Muscle layer of duodenum (tissue), 2 donors: Measurements from ENCODE around the gene ECM2.

Experiments
- H3K27ac ChIP-seq: one replicate; pipeline ENCODE4 v1.7.0; 2013; ENCODE audit warnings: mild to moderate bottlenecking, low read length
- H3K27me3 ChIP-seq: one replicate; pipeline ENCODE4 v1.7.0; 2013; ENCODE audit warnings: low read depth, mild to moderate bottlenecking, control low read depth, low read length
- H3K36me3 ChIP-seq, 2 donors: one replicate each; pipeline ENCODE4 v1.7.0; 2013; ENCODE audit warnings: low read length in 2 of 2, control low read depth in 1 of 2, mild to moderate bottlenecking in 1 of 2; ENCODE audit not compliant: insufficient read depth in 2 of 2, control insufficient read depth in 1 of 2
- H3K4me1 ChIP-seq, 2 donors: one replicate each; pipeline ENCODE4 v1.7.0; 2013; ENCODE audit warnings: low read length in 2 of 2, mild to moderate bottlenecking in 2 of 2, control low read depth in 1 of 2, moderate library complexity in 1 of 2; ENCODE audit not compliant: insufficient read depth in 2 of 2, control insufficient read depth in 1 of 2
- H3K4me3 ChIP-seq, 2 donors: one replicate each; pipeline ENCODE4 v1.7.0; 2013; ENCODE audit warnings: low read length in 2 of 2, low read depth in 1 of 2, mild to moderate bottlenecking in 1 of 2
- H3K9me3 ChIP-seq, 2 donors: one replicate each; pipeline ENCODE4 v1.7.0; 2013; ENCODE audit warnings: low read length in 2 of 2, control low read depth in 1 of 2, mild to moderate bottlenecking in 1 of 2; ENCODE audit not compliant: control insufficient read depth in 1 of 2
- donor health status: healthy.

The ECM2 gene

GRCh38 chr9:92480986-92481633 is 54.7 kb downstream of the ECM2 start:
- Histone ChIP-seq H3K36me3 (no peaks in the 10 kb centered on the region), H3K27ac (peak overlapping the region; percentile 91), H3K27me3 (no peaks in the 10 kb centered on the region), H3K9me3 (no peaks in the 10 kb centered on the region), H3K4me1 (peaks cover 9 to 35% of the 10 kb centered on the region in 2 donors), H3K4me3 (peak overlapping the region; percentile 20 to 38)

GRCh38 chr9:92480291-92480771 is 55.5 kb downstream of the ECM2 start:
- no peaks in the 10 kb centered on the region for H3K27me3 ChIP-seq
- peak overlapping the region; percentile 91 for H3K27ac ChIP-seq
- H3K9me3 ChIP-seq, result no peaks in the 10 kb centered on the region
- no peaks in the 10 kb centered on the region for H3K36me3 ChIP-seq
- peak overlapping the region; percentile 20 to 38 for H3K4me3 ChIP-seq
- H3K4me1 ChIP-seq, result peaks cover 9 to 35% of the 10 kb centered on the region in 2 donors

DNA sequence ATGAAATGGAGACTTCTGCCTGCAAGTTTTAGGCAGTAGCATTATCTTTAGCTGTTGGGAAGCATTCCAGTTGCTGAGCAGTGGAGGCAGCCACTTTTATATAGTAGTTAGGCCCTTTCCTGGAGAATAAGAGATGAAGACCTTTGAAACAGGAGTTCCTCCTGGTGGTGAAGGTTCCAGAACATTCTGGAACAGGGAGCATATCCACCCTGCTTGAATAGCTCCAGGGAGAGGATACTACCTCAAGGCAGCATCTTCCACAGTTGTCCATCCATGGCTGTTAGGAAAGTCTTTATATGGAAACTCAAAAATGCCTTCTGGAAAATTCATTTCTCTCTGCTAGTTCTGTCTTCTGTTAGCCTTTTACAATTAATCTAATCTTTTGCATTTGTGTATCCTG is 56.4 kb downstream of the ECM2 start:
- Histone ChIP-seq H3K27ac (peak overlapping the region; percentile 91), H3K4me1 (peaks cover 9 to 29% of the 10 kb centered on the region in 2 donors), H3K9me3 (no peaks in the 10 kb centered on the region), H3K4me3 (peak overlapping the region in 1 of 2 donors; percentile 20), H3K36me3 (no peaks in the 10 kb centered on the region), H3K27me3 (no peaks in the 10 kb centered on the region)

DNA sequence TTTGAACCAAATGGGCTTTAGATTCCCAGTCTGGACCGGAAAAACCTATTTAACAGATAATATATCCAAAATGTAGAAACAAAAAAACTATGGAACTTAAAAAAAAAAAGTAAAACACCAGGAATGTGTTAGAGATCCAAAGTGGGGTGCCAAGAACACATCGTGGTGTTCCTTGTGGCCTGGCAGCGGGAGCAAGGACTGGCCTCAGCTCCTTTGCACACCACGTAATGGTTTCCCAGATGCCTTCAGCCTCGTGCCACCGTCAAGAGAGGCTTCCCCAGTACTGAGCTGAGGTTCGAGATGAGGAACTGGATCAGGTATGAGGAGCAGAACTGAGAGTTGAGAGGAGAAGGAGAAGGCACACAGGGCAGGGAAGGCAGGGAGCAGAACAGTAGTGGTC is 57.0 kb downstream of the ECM2 start:
- Histone ChIP-seq H3K4me3 (no peak overlapping the region), H3K36me3 (peaks cover 0 to 1% of the 10 kb centered on the region in 2 donors), H3K27me3 (no peaks in the 10 kb centered on the region), H3K27ac (no peak overlapping the region), H3K4me1 (peaks cover 6 to 23% of the 10 kb centered on the region in 2 donors), H3K9me3 (no peaks in the 10 kb centered on the region)

GRCh38 chr9:92476962-92477361 is 58.8 kb downstream of the ECM2 start:
- peaks cover 6 to 14% of the 10 kb centered on the region in 2 donors for H3K4me1 ChIP-seq
- no peak overlapping the region for H3K27ac ChIP-seq
- no peaks in the 10 kb centered on the region for H3K27me3 ChIP-seq
- no peaks in the 10 kb centered on the region for H3K9me3 ChIP-seq
- H3K4me3 ChIP-seq, result no peak overlapping the region
- peaks cover 0 to 6% of the 10 kb centered on the region in 2 donors for H3K36me3 ChIP-seq

DNA sequence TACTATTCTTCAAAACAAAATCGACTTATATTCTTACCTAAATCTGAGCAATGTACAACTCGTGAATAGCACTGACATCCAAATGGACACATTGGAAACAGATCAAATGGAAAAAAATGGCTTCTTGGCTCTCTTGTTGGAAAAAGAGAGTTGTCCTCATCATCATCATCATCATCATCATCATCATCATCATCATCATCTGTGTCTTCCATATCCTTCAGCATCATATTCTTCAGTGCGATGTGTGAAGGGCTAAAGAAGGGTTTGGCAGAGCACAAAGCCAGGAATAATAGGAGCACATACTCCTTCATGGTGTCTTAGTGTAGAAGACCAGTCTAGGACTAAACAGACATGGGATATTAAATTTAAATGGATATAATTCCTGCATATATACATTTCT is 61.2 kb downstream of the ECM2 start:
- no peak overlapping the region for H3K4me3 ChIP-seq

DNA sequence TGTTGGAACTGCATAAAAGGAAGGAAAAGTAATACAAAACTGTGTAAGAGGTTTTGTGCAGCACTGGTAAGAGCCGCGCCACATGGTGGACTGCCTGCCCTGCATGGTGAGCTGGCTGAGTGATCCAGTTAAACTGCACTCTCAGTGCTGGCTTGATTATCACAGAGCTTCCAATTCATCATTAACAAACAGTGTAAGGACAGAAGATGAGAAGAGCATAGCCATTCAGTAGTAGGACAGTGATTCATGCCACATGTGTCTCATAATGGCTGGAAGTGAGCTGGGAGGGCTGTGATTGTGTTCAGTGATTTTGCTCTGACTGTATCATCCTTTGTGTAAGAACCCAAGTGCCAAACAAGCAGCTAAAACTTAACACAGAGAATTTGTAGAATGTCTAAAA is 67.6 kb downstream of the ECM2 start:
- Histone ChIP-seq H3K4me3 (no peak overlapping the region), H3K27ac (no peak overlapping the region), H3K4me1 (no peaks in the 10 kb centered on the region)

More for the DNA sequence above, 61.2 kb downstream of the ECM2 start:
- no peaks in the 10 kb centered on the region for H3K27me3 ChIP-seq
- peaks cover 5 to 9% of the 10 kb centered on the region in 2 donors for H3K4me1 ChIP-seq
- H3K36me3 ChIP-seq, result peaks cover 0 to 6% of the 10 kb centered on the region in 2 donors
- H3K27ac ChIP-seq, result no peak overlapping the region
- H3K9me3 ChIP-seq, result no peaks in the 10 kb centered on the region

DNA sequence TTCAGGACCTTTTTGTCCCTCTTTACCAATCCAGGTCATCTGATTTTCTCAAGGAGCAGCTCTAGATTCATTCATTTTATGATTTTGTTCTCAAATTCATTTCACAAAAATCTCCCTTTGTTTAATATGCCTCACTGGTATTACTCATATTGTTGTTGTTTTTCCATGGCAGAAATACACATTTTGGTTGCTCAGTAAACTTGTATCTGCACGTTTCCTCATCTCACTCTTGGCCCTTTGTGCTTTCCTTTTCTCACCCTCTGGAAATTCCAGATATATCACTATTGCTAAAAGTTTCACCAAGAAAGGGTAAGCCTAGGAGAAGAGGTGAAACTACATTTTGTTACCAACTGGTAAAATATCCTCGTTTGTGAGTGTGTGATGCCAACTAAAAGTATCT is 68.3 kb downstream of the ECM2 start:
- H3K9me3 ChIP-seq, result no peaks in the 10 kb centered on the region
- H3K36me3 ChIP-seq, result peaks cover 0 to 9% of the 10 kb centered on the region in 2 donors
- H3K4me3 ChIP-seq, result no peak overlapping the region
- no peaks in the 10 kb centered on the region for H3K27me3 ChIP-seq
- H3K4me1 ChIP-seq, result no peaks in the 10 kb centered on the region
- no peak overlapping the region for H3K27ac ChIP-seq

More for the DNA sequence above, 67.6 kb downstream of the ECM2 start:
- peaks cover 0 to 9% of the 10 kb centered on the region in 2 donors for H3K36me3 ChIP-seq
- H3K27me3 ChIP-seq, result no peaks in the 10 kb centered on the region
- H3K9me3 ChIP-seq, result no peaks in the 10 kb centered on the region

DNA sequence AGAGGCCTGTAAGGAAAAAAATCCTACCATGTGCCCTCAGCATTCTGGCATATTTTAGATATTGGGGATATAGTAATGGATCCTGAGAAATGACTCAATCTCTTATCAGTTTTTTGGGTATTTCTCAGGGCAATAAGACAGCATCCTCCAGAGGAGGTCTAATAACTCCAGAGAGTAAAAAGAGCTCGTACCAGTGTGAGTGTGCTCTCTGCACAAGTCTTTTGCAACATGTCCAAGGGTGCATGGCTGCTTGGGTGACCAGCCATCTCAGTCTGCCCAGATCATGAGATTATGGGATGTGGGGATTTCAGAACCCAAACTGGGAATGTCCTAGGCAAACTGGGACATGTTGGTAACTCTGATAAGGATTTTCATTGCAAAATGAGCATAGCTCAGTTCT is 68.7 kb downstream of the ECM2 start:
- H3K27ac ChIP-seq, result no peak overlapping the region
- peaks cover 0 to 9% of the 10 kb centered on the region in 2 donors for H3K36me3 ChIP-seq
- H3K4me3 ChIP-seq, result no peak overlapping the region

GRCh38 chr9:92463984-92464383 is 71.8 kb downstream of the ECM2 start:
- H3K36me3 ChIP-seq, result peaks cover 0 to 9% of the 10 kb centered on the region in 2 donors
- no peak overlapping the region for H3K4me3 ChIP-seq
- H3K9me3 ChIP-seq, result no peaks in the 10 kb centered on the region
- no peaks in the 10 kb centered on the region for H3K27me3 ChIP-seq
- no peaks in the 10 kb centered on the region for H3K4me1 ChIP-seq
- H3K27ac ChIP-seq, result peak overlapping the region; percentile 89

More for the DNA sequence above, 68.7 kb downstream of the ECM2 start:
- H3K4me1 ChIP-seq, result no peaks in the 10 kb centered on the region
- H3K27me3 ChIP-seq, result no peaks in the 10 kb centered on the region
- H3K9me3 ChIP-seq, result no peaks in the 10 kb centered on the region

DNA sequence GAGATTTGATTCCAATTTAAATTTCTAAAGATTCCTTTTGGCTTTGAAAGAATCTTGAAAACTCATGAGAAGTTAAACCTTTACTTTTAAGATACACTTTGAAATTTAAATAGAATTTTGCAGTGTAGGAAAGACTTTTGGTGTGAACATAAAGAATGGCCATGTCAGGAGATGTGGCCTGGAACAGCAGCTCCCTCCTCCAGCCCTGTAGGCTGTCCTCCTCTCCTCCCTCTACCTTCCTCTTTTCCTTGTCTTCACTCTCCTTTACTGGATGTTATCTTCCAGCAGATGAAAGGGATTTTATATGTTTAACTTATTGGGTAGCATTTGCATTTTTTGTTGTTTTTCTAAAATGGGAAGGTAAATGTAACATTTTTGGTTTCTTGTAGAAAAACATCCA is 72.4 kb downstream of the ECM2 start:
- Histone ChIP-seq H3K4me1 (no peaks in the 10 kb centered on the region), H3K9me3 (no peaks in the 10 kb centered on the region), H3K4me3 (no peak overlapping the region), H3K36me3 (peaks cover 0 to 9% of the 10 kb centered on the region in 2 donors), H3K27me3 (no peaks in the 10 kb centered on the region), H3K27ac (peak overlapping the region; percentile 89)

- no peaks in the 10 kb centered on the region for H3K4me1 ChIP-seq
- no peaks in the 10 kb centered on the region for H3K9me3 ChIP-seq
- H3K36me3 ChIP-seq, result no peaks in the 10 kb centered on the region
- H3K27ac ChIP-seq, result no peak overlapping the region
- H3K4me3 ChIP-seq, result no peak overlapping the region
- H3K27me3 ChIP-seq, result no peaks in the 10 kb centered on the region
Observed at GRCh38 chr9:92457576-92457975, 78.2 kb downstream of the ECM2 start.
